Measurements from ENCODE around the gene IMPG2. TPM values are rescaled to one million over a fixed set of nuclear protein-coding genes. Genes with fewer than 3 reads are reported as not detected.

Gene IMPG2
- total RNA-seq, 1 experiment from 2014 or later = not detected

DNA sequence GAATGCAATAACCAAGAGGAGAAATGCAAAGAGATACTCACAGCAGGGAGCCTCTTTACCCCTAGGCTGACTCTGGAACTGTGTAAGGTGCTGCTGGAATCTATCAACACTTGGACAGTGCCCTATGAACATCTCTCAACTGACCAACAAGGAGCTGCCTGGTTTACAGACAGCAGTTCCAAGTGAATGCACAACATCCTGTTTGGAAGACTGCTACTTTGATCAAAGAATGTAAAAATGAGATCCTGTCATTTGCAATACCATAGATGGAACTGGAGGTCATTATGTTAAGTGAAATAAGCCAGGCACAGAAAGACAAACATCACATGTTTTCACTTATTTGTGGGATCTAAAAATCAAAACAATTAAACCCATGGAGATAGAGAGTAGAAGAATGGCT, 136.3 kb downstream of the IMPG2 start:
- no peak for DNase-seq (ENCODE audit: low read depth)

DNA sequence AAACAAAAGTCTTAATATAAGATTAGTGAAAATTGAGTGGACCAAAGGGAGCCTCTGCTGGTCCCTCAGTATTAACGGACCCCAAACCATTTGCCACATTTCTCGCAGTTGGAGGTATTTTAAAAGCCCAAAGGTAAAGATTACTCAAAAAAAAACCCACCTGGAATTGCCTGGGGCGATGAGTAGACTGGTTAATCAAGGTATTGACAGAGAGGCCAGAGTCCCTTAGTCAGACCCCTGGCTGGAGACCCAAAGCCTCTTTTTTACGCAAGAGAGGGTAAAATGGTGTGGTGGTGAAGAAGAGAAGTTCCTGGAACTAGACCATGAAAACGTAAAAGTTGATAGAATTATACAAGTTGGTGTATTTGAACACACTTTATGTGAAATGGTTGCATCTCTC, 137.2 kb downstream of the IMPG2 start:
- no peak for DNase-seq (ENCODE audit: low read depth)

DNA sequence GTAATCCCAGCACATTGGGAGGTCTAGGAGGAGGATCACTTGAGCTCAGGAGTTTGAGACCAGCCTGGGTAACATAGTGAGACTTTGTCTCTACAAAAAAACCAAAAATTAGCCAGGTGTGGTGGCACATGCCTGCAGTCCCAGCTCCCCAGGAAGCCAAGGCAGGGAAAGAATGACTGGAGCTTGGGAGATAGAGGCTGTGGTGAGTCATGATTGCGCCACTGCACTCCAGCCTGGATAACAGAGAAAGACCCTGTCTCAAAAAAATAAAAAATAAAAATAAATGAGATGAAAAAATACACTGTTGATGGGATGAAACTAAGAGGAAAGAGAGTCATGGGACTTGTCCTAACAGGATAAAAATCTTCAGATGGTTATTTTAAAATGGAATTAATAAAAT, 137.6 kb downstream of the IMPG2 start:
- DNase-seq (ENCODE audit: low read depth) = peak; percentile 68

DNA sequence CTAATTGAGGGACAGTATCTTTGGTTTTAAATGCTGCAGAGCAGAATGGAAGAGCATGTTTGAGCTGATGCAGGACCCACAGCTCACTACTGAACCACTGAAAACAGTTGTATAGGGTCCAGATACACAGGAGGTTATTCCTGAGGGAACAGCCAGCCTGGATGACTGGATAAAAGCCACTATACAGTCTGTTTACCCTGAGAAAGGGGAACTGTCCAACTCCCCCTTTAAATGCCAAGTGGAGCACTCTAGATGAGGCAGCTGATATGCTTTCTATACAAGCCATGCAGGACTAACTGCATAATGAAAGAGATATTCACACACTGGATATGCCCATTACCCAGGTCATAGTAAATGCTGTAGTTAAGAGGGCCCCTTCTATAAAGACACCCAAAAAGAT, 138.6 kb downstream of the IMPG2 start:
- DNase-seq (ENCODE audit: low read depth) = no peak

DNA sequence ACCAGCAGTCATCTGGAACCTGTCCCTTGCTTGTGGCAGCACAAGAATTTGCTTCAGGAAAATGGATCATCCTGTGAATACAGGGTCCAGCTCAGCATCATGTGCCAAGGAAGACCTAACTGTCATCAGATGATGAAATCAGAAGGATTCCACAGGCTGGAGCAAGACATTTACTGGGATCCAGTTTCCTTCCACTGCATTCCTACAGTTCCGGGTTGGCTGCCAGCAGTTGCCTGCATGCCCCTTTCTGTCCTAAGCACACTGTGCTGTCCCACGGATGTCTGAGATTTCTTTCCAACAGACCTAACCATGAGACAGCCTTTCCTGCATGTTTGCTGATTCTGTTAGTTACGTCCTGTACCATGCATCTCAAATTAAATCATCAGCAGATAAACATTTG, 140.7 kb downstream of the IMPG2 start:
- DNase-seq (ENCODE audit: low read depth) = no peak

DNA sequence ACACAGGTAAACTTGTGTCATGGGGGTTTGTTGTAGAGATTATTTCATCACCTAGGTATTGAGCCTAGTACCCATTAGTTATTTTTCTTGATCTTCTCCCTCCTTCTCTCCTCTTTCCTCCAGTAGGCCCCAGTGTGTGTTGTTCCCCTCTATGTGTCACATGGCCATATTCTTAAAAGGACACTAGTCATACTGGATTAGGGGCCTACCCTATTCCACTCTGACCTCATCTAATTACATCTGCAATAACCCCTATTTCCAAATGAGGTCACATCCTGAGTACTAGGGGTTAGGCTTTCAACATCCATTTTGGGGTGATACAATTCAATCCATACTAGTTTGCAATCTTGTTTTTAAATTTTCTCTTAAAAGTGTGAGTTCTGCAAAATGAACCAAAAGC, 142.8 kb downstream of the IMPG2 start:
- DNase-seq (ENCODE audit: low read depth) = no peak

Other genes starting within 250 kb of the IMPG2 start
- gene SENP7, start 192.6 kb upstream of the IMPG2 start, total RNA-seq (2014; rRNA removed; shearing (Covaris generic)) = 7.5 and 8.8 TPM in 2 replicates
- gene TRMT10C, start 241.3 kb upstream of the IMPG2 start, total RNA-seq (2014; rRNA removed; shearing (Covaris generic)) = 58.3 and 64.7 TPM in 2 replicates

All from Daoy (cell line).